ENCODE results near the gene CCDC27.

Gene CCDC27

DNA sequence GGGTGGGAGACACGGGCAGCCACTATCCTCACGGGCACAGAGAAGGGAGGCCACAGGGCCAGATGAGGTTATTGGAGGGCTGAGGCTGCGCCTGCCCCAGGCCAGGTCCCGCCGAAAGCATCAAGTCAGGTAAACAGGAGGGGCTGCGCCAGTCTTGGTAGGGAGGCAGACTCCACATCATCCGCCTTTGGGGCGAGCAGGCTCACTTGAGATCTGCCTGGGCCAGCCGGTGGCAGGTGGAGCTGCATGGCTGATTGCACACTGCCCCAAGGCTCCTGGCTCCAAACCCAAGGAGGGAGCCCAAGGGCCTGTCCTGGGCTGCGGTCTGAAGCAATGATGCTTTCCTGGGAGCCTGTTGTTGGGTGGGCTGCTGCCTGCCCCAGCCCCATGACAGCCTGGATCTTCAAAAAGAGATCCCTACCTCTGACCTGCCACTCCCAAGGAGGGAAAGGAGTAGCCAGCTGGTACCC lies 24.9 kb downstream of the CCDC27 start:
- no peak for DNase-seq (ENCODE audit: low read depth)

DNA sequence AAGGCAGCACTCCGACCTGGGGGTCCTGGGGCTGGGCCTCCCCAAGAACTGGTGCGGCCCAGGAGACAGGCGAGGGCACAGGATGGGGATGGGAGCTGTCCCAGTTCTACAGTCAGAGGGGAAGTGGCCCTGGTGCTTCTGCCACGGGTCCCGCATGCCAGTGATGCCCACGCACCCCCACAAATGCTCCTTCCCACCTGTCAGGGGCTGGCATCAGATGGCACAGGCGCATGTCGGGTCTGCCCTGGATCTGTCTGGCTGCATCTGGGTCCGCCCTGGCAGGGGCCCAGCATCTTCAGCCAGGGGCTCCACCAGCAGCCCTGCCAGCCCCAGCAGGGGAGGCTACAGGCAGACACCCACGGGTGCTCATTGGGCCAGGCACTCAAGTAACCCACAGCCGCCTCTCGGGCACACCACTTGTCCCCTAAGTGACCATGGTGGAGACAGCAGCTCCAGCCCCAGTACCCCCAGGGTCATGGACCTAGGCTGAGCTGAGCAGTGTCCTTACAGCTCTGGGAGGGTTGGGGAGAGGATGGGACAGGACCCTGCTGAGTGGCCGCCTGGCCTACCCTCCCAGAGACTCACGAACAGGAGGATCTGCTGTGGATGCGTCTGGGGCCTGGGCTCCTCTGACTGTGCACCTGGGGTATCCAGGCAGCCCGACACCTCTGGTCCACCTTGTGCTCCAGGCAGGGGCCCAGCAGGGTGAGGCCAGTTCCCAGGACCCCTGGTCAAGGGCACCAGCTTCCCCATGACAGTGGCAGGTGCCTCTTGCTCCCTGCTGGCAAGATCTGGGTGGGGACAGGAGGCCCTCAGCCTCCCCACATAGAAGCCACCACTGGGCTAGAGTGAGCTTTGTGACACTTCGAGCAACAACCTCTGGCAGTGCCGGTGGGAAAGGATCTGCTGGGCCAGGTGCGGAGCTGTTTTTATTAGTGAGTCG lies 25.7 kb downstream of the CCDC27 start:
- no peak for DNase-seq (ENCODE audit: low read depth)

DNA sequence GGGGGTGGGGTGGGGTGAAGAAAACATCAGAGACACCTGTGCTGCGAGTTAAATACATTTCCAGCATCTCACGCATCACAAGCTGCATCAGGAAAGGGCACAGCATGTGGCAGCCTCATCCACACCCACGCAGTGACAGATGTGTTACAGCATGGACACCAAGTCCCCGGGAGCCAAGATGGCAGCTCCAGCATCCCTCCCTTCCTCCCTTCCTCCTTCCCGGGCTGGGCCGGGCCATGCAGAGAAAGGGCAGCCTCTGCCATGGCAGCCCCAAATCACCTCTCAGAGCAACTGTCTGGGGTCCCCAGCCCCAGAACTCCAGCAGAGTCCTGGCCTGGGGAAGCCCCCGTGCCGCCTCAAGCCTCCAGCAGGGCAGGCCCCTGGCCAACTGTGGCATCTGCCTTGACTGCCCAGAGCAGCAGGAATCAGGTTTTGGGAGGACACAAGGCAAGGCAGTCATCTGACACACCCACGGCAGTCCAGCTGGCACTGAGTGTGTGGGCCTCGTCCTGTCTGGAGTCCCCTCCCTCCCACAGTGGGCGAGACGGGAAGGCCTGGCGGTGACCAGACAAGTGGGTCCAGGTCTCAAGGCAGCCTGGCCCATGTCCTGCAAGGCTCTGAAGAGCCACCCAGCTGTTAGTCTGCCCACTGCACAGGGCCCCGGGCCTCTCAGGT lies 26.5 kb downstream of the CCDC27 start:
- no peak for DNase-seq (ENCODE audit: low read depth)

DNA sequence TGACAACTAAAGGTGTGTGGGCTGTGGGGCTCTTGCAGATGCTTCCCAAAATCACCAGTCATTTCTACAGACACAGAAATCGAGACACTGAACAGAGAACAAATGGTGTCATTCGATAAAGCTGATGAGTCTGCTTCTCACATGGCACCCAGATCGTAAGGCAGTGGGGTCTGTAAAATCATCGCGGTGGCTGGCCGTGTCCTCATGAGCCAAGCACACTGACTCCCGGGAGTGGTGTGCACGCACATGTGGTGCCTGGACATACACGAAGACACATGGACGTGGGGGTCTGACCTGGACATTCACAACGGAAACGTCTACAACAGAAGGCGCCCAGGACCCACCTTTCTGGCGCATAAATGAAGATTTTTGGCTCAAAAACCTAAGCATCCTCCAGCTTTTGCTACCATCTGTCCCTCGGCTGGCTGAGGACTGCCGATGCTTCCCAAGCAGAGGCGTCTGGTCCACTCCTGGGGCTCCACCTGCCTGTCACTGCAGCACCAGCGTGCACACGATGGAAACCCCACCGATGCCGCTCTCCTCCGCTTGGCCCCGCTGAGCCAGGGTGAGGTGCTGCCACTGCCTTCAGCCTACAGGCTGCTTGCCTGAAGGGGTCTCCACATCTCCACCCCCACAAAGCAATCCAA lies 27.1 kb downstream of the CCDC27 start:
- DNase-seq (ENCODE audit: low read depth) = no peak

DNA sequence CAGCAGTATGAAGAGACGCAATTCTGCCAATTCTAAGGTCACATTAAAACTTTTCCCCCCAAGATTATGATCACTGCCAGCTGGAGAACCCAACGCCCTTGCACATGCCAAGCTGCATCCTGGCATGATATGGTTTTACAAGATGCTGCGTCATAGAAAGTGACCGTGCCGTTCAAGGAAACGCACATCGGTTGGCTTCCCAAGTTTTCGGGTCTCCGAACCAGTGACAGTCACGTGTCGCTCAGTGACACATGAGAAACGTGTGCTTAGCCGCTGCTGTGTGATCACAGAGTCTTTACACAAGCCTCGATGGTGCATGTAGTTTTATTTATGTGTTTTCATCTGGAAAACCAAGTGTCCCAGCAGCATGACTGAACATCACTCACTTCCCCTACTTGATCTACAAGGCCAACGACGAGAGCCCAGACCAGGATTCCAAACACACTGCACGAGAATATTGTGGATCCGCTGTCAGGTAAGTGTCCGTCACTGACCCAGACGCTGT lies 27.7 kb downstream of the CCDC27 start:
- no peak for DNase-seq (ENCODE audit: low read depth)

DNA sequence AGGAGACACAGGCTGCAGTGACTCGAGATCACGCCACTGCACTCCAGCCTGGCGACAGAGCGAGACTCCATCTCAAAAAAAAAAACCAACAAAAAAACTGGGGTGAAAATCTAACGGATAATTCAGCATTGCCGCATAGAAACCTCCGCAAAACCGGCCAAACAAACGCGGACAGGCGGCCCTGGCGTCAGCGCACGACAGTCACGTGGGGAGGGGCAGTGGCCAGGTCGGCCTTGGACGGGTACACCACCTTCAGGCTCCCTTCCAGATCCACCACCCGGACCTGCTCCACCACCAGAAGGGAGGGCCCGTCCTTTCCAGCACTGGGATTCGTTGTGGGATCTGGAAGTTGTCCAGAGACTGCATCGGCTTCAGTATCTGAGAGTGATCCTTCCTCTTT lies 28.7 kb downstream of the CCDC27 start:
- no peak for DNase-seq (ENCODE audit: low read depth)

DNA sequence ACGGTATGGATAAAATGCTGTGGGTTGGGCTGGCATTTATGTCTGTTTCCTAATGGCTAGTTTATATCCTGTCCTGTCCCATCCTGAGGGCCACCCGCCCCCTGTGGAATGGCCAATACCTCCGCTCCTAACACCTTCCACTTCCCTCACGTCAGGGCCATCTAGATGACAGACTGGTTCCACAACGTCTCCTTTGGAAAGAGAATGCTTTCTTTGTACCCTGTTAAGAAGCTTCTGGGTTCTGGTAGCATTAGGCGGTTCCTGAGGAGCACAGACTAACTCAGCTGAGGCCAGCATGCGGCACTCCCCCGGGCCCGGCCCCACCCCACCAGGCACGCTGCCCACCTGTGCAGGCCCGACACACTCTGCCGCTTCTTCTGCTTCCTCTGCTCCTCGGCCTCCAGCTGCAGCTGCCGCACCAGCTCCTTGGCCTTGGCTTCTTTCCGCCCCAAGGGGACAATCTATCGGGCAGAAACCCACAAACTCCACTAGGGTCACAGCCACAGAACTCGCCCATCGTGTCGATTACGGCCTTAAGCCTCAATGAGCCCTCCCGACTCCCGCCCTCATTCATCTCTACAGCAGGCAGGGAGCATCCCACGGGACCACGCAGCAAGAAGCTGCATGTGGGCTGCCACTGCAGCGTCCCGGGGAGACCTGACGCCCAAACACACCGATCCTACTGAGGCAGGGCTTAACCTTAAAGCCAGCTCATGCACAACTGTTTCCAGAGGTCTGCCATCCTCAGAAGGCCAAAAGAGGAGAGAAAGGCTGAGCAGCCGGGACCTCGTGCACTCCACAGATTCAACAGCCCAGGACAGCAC lies 31.6 kb downstream of the CCDC27 start:
- no peak for DNase-seq (ENCODE audit: low read depth)

DNA sequence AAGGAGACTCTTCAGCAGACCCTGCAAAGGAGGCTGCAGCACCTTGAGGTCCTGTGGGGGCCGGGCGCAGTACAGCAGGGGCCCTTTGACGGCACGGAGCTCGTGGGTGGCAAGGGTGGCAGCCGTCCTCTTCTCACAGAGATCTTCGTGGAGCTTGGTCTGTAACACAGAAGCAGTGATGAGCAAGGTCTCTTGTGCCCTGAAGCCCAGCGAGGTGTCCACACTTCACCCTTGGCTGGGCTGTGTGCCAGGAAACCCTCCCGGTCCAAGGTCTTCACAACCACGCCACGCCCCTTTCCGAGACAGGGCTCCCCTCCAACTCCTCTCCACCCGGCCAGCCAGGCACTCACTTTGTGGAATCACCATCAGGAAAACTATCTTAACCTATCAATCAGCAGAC lies 32.8 kb downstream of the CCDC27 start:
- DNase-seq (ENCODE audit: low read depth) = no peak

DNA sequence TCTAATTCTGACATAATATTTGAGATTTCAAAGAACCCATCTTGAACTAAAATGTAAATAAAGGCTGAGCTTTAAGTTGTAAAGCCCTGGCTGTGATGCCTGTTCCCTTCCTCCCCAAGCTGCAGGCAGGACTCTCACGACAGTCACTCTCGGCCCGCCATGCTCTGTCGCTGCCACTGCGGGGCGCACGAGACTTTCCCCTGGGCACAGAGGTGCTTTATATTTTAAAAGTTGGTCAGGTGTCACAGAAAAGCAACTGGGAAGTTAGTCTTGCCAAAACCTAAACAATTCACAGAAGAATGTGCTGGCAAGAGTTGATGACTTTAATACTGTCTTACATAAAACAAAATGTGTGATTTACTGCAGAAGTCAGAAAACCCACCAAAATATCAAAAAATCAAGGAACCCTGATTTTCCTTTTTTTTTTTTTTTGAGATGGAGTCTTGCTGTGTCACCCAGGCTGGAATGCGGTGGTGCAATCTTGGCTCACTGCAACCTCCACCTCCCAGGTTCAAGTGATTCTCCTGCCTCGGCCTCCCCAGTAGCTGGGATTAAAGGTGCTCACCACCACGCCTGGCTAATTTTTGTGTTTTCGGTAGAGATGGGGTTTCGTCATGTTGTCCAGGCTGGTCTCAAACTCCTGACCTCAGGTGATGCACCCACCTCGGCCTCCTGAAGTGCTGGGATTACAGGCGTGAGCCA lies 33.4 kb downstream of the CCDC27 start:
- DNase-seq (ENCODE audit: low read depth) = no peak

DNA sequence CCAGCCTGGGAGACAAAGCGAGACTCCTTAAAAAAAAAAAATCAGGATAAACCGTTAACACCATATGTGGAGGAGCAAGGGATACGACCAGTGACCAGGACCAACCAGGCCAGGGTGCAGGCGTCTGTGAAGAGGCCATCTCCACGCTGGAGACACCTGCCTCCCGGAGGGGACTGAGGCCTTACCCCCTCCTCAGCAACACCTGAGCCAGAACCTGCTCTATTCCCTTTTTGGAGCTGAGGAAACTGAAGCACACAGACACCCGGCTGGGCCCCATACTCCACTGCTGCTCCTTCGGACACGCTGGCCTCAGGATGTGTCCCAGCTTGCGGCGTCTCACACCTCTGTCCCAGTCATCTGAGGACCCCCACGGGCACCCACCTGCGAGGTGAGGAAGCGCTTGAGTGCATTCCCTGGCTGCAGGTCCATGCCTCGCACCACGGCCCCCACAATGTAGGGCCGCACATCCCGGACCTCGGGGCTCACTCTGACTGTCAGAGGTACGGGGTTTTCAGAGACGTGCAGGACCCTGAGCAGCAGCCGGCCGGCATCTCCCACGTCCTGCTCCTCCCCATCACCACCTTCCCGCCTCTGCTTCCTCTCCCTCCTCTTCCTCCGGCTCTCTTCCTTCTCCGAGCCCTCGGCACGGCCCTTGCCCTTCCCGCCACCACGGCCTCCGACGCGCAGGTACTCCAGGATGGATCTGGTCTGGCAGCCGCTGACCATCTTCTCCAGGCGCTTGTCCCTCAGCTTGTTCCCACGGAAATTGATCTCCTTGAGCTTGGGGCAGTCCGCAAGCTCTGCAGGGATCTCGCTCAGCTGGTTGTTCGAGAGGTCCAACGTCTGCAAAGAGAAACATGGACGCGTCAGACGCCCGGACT lies 34.5 kb downstream of the CCDC27 start:
- DNase-seq (ENCODE audit: low read depth) = no peak

DNA sequence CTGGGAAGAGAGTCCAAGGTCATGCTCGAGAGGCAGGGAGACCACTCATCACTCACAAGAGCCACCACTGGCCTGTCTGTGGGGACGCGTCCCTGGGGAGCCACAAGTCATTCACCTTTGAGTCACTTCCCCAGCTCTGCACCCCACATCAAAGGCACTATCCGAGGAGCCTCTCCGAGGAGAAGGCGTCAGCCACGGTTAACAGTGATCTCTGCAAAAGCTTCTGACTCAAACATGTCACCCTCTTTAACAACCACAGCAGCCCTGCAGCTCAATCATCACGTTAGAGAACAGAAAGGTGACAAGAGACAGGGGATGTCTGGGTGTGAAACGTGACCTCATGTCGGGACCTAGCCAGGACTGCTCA lies 35.1 kb downstream of the CCDC27 start:
- no peak for DNase-seq (ENCODE audit: low read depth)

DNA sequence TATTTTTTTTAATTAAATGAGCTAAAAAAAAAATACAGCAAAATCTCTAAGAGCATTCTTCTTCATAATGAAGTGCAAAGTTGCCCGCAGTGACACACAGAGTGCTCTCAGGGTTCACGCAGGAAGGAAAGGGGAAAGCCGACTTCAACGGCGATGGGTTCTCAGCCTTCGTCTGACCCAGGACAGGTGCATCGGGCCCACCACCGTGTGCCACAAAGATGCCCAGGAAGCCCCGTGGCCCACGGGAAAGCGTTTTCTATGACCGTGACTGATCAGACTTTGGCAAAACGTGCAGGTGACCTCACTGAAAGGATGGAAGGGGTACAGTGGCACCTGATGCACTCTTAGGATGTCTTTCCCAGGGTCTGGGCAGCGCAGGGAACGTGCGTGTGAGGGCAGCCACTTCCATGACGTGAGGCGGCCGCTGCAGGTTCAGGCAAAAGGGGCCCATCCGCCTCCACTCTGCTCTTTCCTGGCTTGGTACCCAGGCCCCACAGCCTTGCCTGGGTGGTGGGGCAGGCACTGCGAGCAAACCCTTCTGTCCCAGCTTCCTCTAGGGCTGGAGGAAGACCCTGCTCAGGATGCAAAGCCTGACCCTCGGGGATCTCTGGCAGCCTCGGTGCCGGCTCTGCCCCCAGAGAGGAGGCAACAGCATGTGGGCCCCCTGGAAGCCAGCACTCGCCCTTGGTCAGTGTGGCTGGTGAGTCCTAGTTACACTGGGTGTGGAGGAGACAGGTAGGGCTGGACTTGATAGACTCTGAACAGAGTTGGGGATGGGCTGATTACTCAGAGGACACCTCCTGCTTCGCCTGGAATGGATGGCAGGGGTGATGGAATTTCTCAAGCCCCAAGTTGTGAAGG lies 35.7 kb downstream of the CCDC27 start:
- no peak for DNase-seq (ENCODE audit: low read depth)

DNA sequence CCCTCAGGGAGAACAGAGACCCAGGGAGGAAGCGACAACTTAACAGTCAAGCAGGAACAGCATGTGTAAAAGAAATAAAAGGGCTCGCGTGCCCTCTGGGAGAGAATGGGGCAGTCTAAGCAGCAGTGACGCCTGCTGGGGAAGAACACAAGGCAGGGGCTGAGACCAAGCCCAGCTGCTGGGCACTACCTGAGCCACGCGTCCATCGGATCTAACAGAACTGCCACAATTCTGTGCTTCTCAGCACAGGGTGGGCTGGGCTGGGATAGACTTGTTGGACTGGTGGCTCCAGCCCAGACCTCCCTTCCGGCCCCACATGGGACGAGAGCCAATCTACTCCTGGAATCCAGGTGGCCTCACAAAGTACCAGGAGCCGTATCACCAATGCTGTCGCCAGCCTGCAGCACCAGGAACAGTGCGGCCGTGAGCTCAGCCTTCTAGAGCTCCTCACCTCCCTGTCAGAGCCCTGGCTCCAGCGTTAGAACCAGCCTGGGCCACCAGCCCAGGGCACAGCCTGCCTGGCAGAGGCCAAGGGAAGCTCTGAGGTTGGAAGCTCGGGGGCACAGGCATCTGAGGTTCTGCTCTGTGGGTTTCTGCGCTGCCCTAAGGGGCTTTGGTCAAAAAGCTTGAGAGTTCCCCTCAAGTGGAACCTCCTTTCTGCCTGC lies 36.6 kb downstream of the CCDC27 start:
- DNase-seq (ENCODE audit: low read depth) = no peak

DNA sequence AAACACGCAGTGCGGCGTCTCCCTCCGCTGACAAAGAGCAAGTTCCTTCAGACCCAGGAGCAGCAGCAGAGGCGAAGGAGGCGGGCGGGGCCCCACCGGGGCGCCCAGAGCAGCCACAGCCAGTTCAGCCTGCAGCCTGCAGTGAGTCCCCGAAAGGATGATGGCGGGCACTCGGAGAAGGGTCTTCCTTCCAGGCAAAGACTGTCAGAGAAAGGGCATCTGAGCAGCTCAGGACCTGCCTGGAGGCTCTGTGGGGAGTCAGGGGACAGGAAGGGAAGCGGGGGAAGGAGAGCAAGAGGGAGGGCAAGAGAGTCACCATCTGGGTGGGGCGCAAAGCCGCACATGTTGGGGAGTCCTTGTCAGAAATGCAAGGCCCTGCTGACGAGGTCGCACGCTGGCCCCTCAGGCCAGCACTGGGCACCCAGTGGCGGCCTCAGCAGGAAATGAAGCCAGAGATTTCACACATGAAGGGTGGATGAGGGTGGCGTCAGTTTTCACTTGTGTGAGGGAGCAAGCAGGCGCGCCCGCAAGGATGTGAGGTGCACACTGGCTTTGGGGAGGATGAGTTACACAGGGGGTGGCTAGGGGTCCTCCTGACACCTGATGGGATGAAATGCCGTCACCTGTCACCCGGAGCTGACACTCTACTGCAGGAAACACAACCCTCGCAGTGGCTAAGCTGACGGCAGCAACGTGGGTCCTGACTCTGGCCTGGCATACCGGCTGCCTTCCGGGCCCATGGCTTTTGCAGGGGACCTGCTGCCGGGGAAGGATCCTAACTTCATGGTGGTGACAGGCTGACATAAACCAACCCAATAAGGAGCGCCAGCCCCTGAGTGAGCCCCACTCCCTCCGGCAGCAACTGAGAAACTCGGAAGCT lies 37.4 kb downstream of the CCDC27 start:
- DNase-seq (ENCODE audit: low read depth) = no peak

DNA sequence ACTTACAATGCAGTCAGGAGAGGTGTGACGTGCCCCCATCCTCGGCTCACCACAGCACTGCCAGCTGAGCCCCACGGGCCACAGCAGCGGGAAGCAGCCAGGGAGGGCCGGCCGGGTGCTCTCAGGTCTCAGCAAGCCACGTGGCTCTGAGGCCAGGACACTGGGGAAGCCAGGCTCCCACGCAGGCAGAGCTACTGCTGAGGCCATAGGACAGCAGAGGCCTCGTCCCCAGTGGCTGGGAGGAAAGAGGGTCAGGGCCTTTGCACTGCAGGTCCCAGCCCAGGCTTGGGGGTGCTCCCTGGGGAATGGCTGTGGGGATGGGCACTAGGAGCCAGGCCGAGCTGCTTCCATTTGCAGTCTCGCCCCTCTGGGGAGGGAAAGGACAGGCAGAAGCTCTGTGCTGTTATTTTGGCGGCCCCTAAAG lies 38.3 kb downstream of the CCDC27 start:
- no peak for DNase-seq (ENCODE audit: low read depth)

DNA sequence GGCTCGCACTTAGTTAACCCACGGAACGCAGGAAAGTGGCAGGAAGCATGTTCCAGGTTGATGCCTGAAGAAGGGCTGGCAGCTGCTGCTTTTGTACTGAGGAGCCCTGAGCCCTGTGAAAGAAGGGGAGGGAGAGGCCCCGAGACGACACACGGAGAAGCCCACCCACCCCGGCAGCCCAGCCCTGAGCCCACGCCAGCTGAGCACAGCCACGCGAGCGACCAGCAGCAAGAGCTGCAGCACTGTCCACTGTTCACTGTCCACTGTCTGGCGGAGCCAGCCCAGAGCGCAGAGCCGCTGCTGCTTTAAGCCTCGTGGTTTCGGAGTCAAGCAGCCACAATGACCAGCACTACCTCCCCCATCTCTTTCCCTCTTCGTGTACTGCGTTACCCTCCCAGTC lies 38.7 kb downstream of the CCDC27 start:
- no peak for DNase-seq (ENCODE audit: low read depth)

DNA sequence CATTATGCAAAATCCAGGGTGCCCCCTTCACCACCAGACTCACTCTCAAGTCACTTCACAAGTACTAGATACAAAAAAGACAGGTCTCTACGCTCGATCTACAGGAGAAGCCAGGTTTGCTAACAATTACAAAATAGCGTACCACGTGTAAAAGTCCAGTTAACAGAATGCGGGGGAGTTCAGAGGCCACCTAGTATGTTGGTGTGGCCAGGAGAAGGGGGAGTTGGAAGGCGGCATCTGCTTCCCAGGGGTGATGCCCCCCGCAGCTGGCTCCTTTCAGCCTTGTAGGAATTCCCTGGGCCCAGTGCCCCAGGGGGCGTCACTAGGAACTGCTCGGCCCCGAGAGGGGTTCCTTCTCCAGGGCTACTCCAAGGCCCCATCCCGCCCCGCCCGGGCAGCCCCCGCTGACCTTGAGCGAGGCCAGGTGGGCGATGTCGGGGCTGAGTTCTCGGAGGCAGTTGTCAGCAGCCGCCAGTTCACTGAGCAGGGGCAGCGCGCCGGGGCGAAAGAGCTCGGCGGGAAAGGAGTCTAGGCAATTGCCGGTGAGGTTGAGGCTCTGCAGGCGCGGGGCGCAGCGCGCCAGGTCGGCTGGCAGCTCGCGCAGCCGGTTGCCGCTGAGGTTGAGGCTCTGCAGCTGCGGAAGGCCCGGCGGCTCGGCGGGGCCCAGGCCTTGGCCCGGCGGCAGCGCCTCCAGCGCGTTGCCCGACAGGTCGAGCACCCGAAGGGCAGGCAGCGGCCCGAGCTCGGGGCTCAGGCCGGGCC lies 43.4 kb downstream of the CCDC27 start:
- DNase-seq (ENCODE audit: low read depth) = peak; percentile 24
